CD8-positive, alpha-beta memory T cell (primary cell): Measurements from ENCODE around the gene CCR7. TPM values are rescaled to one million over a fixed set of nuclear protein-coding genes. Genes with fewer than 3 reads are reported as not detected.

ENCODE experiments used
- CTCF ChIA-PET: fragments of 350-600 bp; sonication (Branson Sonifier 250); formaldehyde crosslinking; loops from one replicate; lab custom pipeline; 2021; ENCODE audit warnings: antibody characterized with exemption; lab: Charles Lee
- POLR2A ChIA-PET: fragments of 350-600 bp; sonication (Branson Sonifier 250); formaldehyde crosslinking; loops from one replicate; lab custom pipeline; 2021; ENCODE audit warnings: antibody characterized with exemption; lab: Charles Lee
- DNase-seq, 5 donors: peaks; one replicate each; pipeline versions ENCODE4 v3.0.0 to v3.0.0-alpha.2; 2020 to 2022; ENCODE audit warnings: mixed read lengths in 1 of 5
- H3K27ac ChIP-seq: one replicate; pipeline ENCODE4 v1.7.0; 2013; ENCODE audit warnings: low read depth, mild to moderate bottlenecking, low read length, moderate library complexity
- H3K27me3 ChIP-seq: 2 replicates; pipeline ENCODE4 v1.7.0; 2013; ENCODE audit warnings: low read length, mild to moderate bottlenecking; ENCODE audit not compliant: insufficient read depth, poor library complexity, severe bottlenecking
- H3K36me3 ChIP-seq: 2 replicates; pipeline ENCODE4 v1.7.0; 2013; ENCODE audit warnings: mild to moderate bottlenecking, low read length, moderate library complexity; ENCODE audit not compliant: insufficient read depth
- H3K4me1 ChIP-seq: 2 replicates; pipeline ENCODE4 v1.7.0; 2013; ENCODE audit warnings: mild to moderate bottlenecking, low read length, moderate library complexity; ENCODE audit not compliant: insufficient read depth
- H3K4me3 ChIP-seq: 2 replicates; pipeline ENCODE4 v1.7.0; 2013; ENCODE audit warnings: mild to moderate bottlenecking, low read length
- H3K9me3 ChIP-seq: 2 replicates; pipeline ENCODE4 v1.7.0; 2013; ENCODE audit warnings: mild to moderate bottlenecking, low read length
- H3K27ac Mint-ChIP-seq, 8 donors: one replicate each; pipeline ENCODE4 v1.8.0; 2020 to 2021; ENCODE audit warnings: mixed read lengths in 8 of 8, mild to moderate bottlenecking in 6 of 8, inconsistent platforms in 3 of 8, moderate library complexity in 3 of 8
- H3K27me3 Mint-ChIP-seq, 2 donors: one replicate each; pipeline ENCODE4 v1.8.0; 2020 to 2021; ENCODE audit warnings: mixed read lengths in 2 of 2, mild to moderate bottlenecking in 1 of 2, moderate library complexity in 1 of 2
- H3K36me3 Mint-ChIP-seq, 3 donors: one replicate each; pipeline ENCODE4 v1.8.0; 2020 to 2021; ENCODE audit warnings: mixed read lengths in 3 of 3, inconsistent platforms in 1 of 3, mild to moderate bottlenecking in 1 of 3
- H3K4me1 Mint-ChIP-seq, 3 donors: one replicate each; pipeline ENCODE4 v1.8.0; 2020 to 2021; ENCODE audit warnings: mixed read lengths in 3 of 3, inconsistent platforms in 1 of 3, mild to moderate bottlenecking in 1 of 3
- H3K4me3 Mint-ChIP-seq, 7 donors: one replicate each; pipeline ENCODE4 v1.8.0; 2020 to 2021; ENCODE audit warnings: mixed read lengths in 7 of 7, mild to moderate bottlenecking in 6 of 7, moderate library complexity in 4 of 7, inconsistent platforms in 2 of 7
- H3K9me3 Mint-ChIP-seq, 5 donors: one replicate each; pipeline ENCODE4 v1.8.0; 2020 to 2022; ENCODE audit warnings: mixed read lengths in 5 of 5, mild to moderate bottlenecking in 3 of 5, moderate library complexity in 2 of 5, inconsistent platforms in 1 of 5
- polyA plus RNA-seq: library from polyadenylated mRNA; unstranded; fragments of 300-500 nt; fragmentation: Illumina TruSeq; gene quantifications from one replicate; pipeline ENCODE4 v1.2.3, GENCODE V29; 2021
- total RNA-seq, 2 experiments: library from RNA; stranded (reverse); gene quantifications; one replicate each; pipeline ENCODE4 v1.2.3, GENCODE V29; 2021

CCR7 gene
- total and polyA plus RNA-seq, 3 experiments from 2014 or later = 152 to 286 (median 154) TPM

- H3K36me3 Mint-ChIP-seq = no peaks in the 10 kb centered on the region
- no peaks in the 10 kb centered on the region for H3K9me3 Mint-ChIP-seq
- peak; percentile 35 to 62 (median 58) for DNase-seq
- Histone ChIP-seq H3K27ac (no peak overlapping the region), H3K4me3 (peak overlapping the region; percentile 40), H3K9me3 (no peaks in the 10 kb centered on the region), H3K36me3 (no peaks in the 10 kb centered on the region), H3K4me1 (peaks cover 67% of the 10 kb centered on the region), H3K27me3 (no peaks in the 10 kb centered on the region)
- ChIA-PET POLR2A (no interaction called here), CTCF (interaction anchor here (2.4 kb wide), 1 partner anchor 39 kb away, joined by 8 read pairs; no protein-coding TSS in a partner anchor)
- peaks cover 0 to 5% of the 10 kb centered on the region in 2 donors for H3K27me3 Mint-ChIP-seq
- peaks cover 58 to 77% (median 65%) of the 10 kb centered on the region in 3 donors for H3K4me1 Mint-ChIP-seq
- H3K4me3 Mint-ChIP-seq = peak overlapping the region; percentile 79 to 92 (median 89)
- peak overlapping the region in 7 of 8 donors; percentile 81 to 100 (median 96) for H3K27ac Mint-ChIP-seq
Observed at GRCh38 chr17:40515491-40516041, 49.7 kb downstream of the CCR7 start.

DNA sequence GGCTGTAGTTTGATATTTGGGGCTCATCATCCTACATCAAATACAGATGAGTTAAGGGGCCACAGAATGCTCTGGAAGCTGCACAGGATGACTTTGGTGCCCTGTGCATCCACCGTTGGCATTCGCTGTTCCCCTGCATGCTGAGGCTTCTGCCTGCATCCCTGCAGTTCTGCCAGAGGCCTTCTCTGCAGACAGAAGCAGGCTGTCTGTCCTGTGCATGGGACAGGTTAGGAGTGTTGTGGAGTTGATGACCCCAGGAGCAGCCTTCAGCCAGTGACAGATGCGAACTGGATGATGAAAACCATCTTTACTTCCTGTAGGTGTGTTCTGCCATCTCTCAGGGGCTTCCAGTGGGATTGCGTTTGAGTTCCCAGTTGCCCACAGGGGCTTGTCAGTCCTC lies 50.3 kb downstream of the CCR7 start:
- POLR2A ChIA-PET = no interaction called here
- no peak overlapping the region for H3K27ac ChIP-seq
- CTCF ChIA-PET = interaction anchor here (2.4 kb wide), 2 partner anchors 34 to 38 kb away, joined by 8 read pairs; no protein-coding TSS in a partner anchor
- H3K27me3 ChIP-seq = no peaks in the 10 kb centered on the region
- H3K4me3 ChIP-seq = peak overlapping the region; percentile 40
- no peaks in the 10 kb centered on the region for H3K9me3 ChIP-seq
- DNase-seq = no peak
- H3K36me3 Mint-ChIP-seq = no peaks in the 10 kb centered on the region
- no peaks in the 10 kb centered on the region for H3K9me3 Mint-ChIP-seq
- H3K4me3 Mint-ChIP-seq = peak overlapping the region in 6 of 7 donors; percentile 79 to 90 (median 86)
- H3K4me1 ChIP-seq = peaks cover 67% of the 10 kb centered on the region
- no peaks in the 10 kb centered on the region for H3K36me3 ChIP-seq
- H3K27me3 Mint-ChIP-seq = peaks cover 0 to 5% of the 10 kb centered on the region in 2 donors
- peak overlapping the region in 7 of 8 donors; percentile 1 to 100 (median 96) for H3K27ac Mint-ChIP-seq
- H3K4me1 Mint-ChIP-seq = peaks cover 53 to 72% (median 61%) of the 10 kb centered on the region in 3 donors

GRCh38 chr17:40514013-40514875 lies 51.0 kb downstream of the CCR7 start:
- Histone ChIP-seq H3K27ac (no peak overlapping the region), H3K27me3 (no peaks in the 10 kb centered on the region), H3K36me3 (no peaks in the 10 kb centered on the region), H3K4me3 (peak overlapping the region; percentile 40), H3K4me1 (peaks cover 60% of the 10 kb centered on the region), H3K9me3 (no peaks in the 10 kb centered on the region)
- peak overlapping the region in 7 of 8 donors; percentile 27 to 97 (median 73) for H3K27ac Mint-ChIP-seq
- ChIA-PET CTCF (interaction anchor here (2.4 kb wide), 2 partner anchors 33 to 38 kb away, joined by 8 read pairs; no protein-coding TSS in a partner anchor), POLR2A (no interaction called here)
- no peaks in the 10 kb centered on the region for H3K9me3 Mint-ChIP-seq
- no peak for DNase-seq
- no peaks in the 10 kb centered on the region for H3K36me3 Mint-ChIP-seq
- peaks cover 0 to 5% of the 10 kb centered on the region in 2 donors for H3K27me3 Mint-ChIP-seq
- H3K4me3 Mint-ChIP-seq = peak overlapping the region in 4 of 7 donors; percentile 6 to 54 (median 28)
- H3K4me1 Mint-ChIP-seq = peaks cover 54 to 67% (median 54%) of the 10 kb centered on the region in 3 donors

GRCh38 chr17:40511667-40512220 lies 53.5 kb downstream of the CCR7 start:
- ChIA-PET POLR2A (no interaction called here), CTCF (interaction anchor here (3.9 kb wide), 1 partner anchor 21 kb away, joined by 20 read pairs; no protein-coding TSS in a partner anchor)
- H3K4me3 Mint-ChIP-seq = no peak overlapping the region
- no peaks in the 10 kb centered on the region for H3K36me3 ChIP-seq
- no peak overlapping the region for H3K27ac ChIP-seq
- H3K27me3 ChIP-seq = no peaks in the 10 kb centered on the region
- DNase-seq = no peak
- H3K4me1 ChIP-seq = peaks cover 36% of the 10 kb centered on the region
- H3K27ac Mint-ChIP-seq = peak overlapping the region in 2 of 8 donors; percentile 11 to 87
- H3K4me1 Mint-ChIP-seq = peaks cover 31 to 43% (median 33%) of the 10 kb centered on the region in 3 donors
- no peaks in the 10 kb centered on the region for H3K9me3 ChIP-seq
- no peak overlapping the region for H3K4me3 ChIP-seq
- no peaks in the 10 kb centered on the region for H3K9me3 Mint-ChIP-seq
- H3K36me3 Mint-ChIP-seq = no peaks in the 10 kb centered on the region
- no peaks in the 10 kb centered on the region for H3K27me3 Mint-ChIP-seq

GRCh38 chr17:40511136-40511535 lies 54.1 kb downstream of the CCR7 start:
- peak overlapping the region in 4 of 8 donors; percentile 11 to 87 (median 60) for H3K27ac Mint-ChIP-seq
- H3K4me3 ChIP-seq = no peak overlapping the region
- no peaks in the 10 kb centered on the region for H3K9me3 ChIP-seq
- POLR2A ChIA-PET = no interaction called here
- H3K9me3 Mint-ChIP-seq = no peaks in the 10 kb centered on the region
- no peaks in the 10 kb centered on the region for H3K36me3 ChIP-seq
- H3K27ac ChIP-seq = no peak overlapping the region
- no peak for DNase-seq
- no peak overlapping the region for H3K4me3 Mint-ChIP-seq
- H3K27me3 Mint-ChIP-seq = no peaks in the 10 kb centered on the region
- H3K27me3 ChIP-seq = no peaks in the 10 kb centered on the region
- CTCF ChIA-PET = interaction anchor here (3.9 kb wide), 1 partner anchor 22 kb away, joined by 20 read pairs; no protein-coding TSS in a partner anchor
- H3K4me1 ChIP-seq = peaks cover 30% of the 10 kb centered on the region
- peaks cover 28 to 40% (median 31%) of the 10 kb centered on the region in 3 donors for H3K4me1 Mint-ChIP-seq
- H3K36me3 Mint-ChIP-seq = no peaks in the 10 kb centered on the region

GRCh38 chr17:40510328-40510648 lies 55.0 kb downstream of the CCR7 start:
- H3K27me3 ChIP-seq = no peaks in the 10 kb centered on the region
- Mint-ChIP-seq H3K9me3 (no peaks in the 10 kb centered on the region), H3K36me3 (no peaks in the 10 kb centered on the region), H3K4me1 (peaks cover 19 to 34% (median 24%) of the 10 kb centered on the region in 3 donors), H3K27me3 (no peaks in the 10 kb centered on the region), H3K4me3 (no peak overlapping the region), H3K27ac (no peak overlapping the region)
- H3K4me1 ChIP-seq = peaks cover 21% of the 10 kb centered on the region
- POLR2A ChIA-PET = no interaction called here
- H3K4me3 ChIP-seq = no peak overlapping the region
- no peaks in the 10 kb centered on the region for H3K36me3 ChIP-seq
- CTCF ChIA-PET = interaction anchor here (3.9 kb wide), 1 partner anchor 22 kb away, joined by 20 read pairs; no protein-coding TSS in a partner anchor
- H3K9me3 ChIP-seq = no peaks in the 10 kb centered on the region
- no peak for DNase-seq
- H3K27ac ChIP-seq = no peak overlapping the region

- no peak for DNase-seq
- Histone ChIP-seq H3K27ac (no peak overlapping the region), H3K4me3 (no peak overlapping the region), H3K27me3 (no peaks in the 10 kb centered on the region), H3K9me3 (no peaks in the 10 kb centered on the region), H3K4me1 (peaks cover 16% of the 10 kb centered on the region), H3K36me3 (no peaks in the 10 kb centered on the region)
- Mint-ChIP-seq H3K9me3 (no peaks in the 10 kb centered on the region), H3K27me3 (no peaks in the 10 kb centered on the region), H3K4me3 (no peak overlapping the region), H3K4me1 (peaks cover 14 to 29% (median 20%) of the 10 kb centered on the region in 3 donors), H3K27ac (no peak overlapping the region), H3K36me3 (no peaks in the 10 kb centered on the region)
- CTCF ChIA-PET = interaction anchor here (3.9 kb wide), 1 partner anchor 23 kb away, joined by 20 read pairs; no protein-coding TSS in a partner anchor
- POLR2A ChIA-PET = no interaction called here
Observed at GRCh38 chr17:40509626-40510327, 55.5 kb downstream of the CCR7 start.
